H1 (cell line): ENCODE data around the gene MAP4. TPM values are rescaled to one million over a fixed set of nuclear protein-coding genes. Genes with fewer than 3 reads are reported as not detected.

ENCODE experiments used
- CTCF ChIA-PET: fragments of 300-600 bp; sonication (Branson Sonifier 250); formaldehyde crosslinking; loops from one replicate; lab custom pipeline; 2021; ENCODE audit not compliant: partially characterized antibody; lab: Charles Lee
- POLR2A ChIA-PET: fragments of 300-600 bp; sonication (Branson Sonifier 250); formaldehyde crosslinking; loops from one replicate; lab custom pipeline; 2021; ENCODE audit warnings: inconsistent platforms; ENCODE audit not compliant: partially characterized antibody; lab: Charles Lee
- DNase-seq, 2 experiments: peaks; one replicate each; pipeline versions ENCODE4 v3.0.0 to v3.0.0-alpha.2; 2010 to 2022; ENCODE audit warnings: low spot score in 2 of 2, low read depth in 1 of 2, mixed read lengths in 1 of 2
- FAIRE-seq: peaks from 2 replicates; lab custom pipeline; 2011; peaks lifted over from hg19 to GRCh38; lab: Jason Lieb, UNC
- H2AFZ ChIP-seq: 2 replicates; pipeline ENCODE4 v1.8.1; 2012; ENCODE audit warnings: low read length, inconsistent platforms
- H2AK5ac ChIP-seq: 2 replicates; pipeline ENCODE4 v1.6.1; 2013; ENCODE audit warnings: low read depth, low read length
- H2BK120ac ChIP-seq: replicated peaks from 2 replicates; pipeline ENCODE3; 2013; ENCODE audit warnings: low read depth, low read length, inconsistent platforms
- H2BK12ac ChIP-seq: 2 replicates; pipeline ENCODE4 v1.6.1; 2013; ENCODE audit warnings: low read depth, low read length
- H2BK15ac ChIP-seq: 2 replicates; pipeline ENCODE4 v1.6.1; 2013; ENCODE audit warnings: low read length
- H2BK20ac ChIP-seq: 2 replicates; pipeline ENCODE4 v1.6.1; 2013; ENCODE audit warnings: low read length
- H2BK5ac ChIP-seq: 2 replicates; pipeline ENCODE4 v1.6.1; 2013; ENCODE audit warnings: low read depth, low read length
- H3K14ac ChIP-seq: 2 replicates; pipeline ENCODE4 v1.6.1; 2013; ENCODE audit warnings: inconsistent platforms; ENCODE audit not compliant: insufficient read length
- H3K18ac ChIP-seq: 2 replicates; pipeline ENCODE4 v1.6.1; 2013; ENCODE audit warnings: low read length; ENCODE audit errors: extremely low read depth
- H3K23ac ChIP-seq: 2 replicates; pipeline ENCODE4 v1.6.1; 2013; ENCODE audit warnings: inconsistent platforms; ENCODE audit not compliant: insufficient read length
- H3K23me2 ChIP-seq: 2 replicates; pipeline ENCODE4 v1.6.1; 2013; ENCODE audit warnings: low read depth, low read length
- H3K27ac ChIP-seq: 2 replicates; pipeline ENCODE4 v1.6.1; 2011; ENCODE audit warnings: low read depth, low read length, inconsistent platforms
- H3K27me3 ChIP-seq, 4 experiments: replicated peaks in 1 of 4; 1 replicate in 1 of 4; 2 replicates in 3 of 4; pipeline versions ENCODE4 v1.6.1 to v1.8.1; 2011 to 2013; ENCODE audit warnings: low read length in 3 of 4, mild to moderate bottlenecking in 3 of 4, inconsistent platforms in 2 of 4, mixed read lengths in 2 of 4, moderate library complexity in 1 of 4; ENCODE audit not compliant: control insufficient read depth in 3 of 4, insufficient read depth in 3 of 4; ENCODE audit errors: extremely low read depth in 1 of 4
- H3K36me3 ChIP-seq, 4 experiments: 2 replicates each; pipeline versions ENCODE4 v1.6.1 to v1.8.1; 2011 to 2013; ENCODE audit warnings: mild to moderate bottlenecking in 4 of 4, low read length in 3 of 4, moderate library complexity in 2 of 4, control low read depth in 1 of 4, inconsistent platforms in 1 of 4; ENCODE audit not compliant: insufficient read depth in 4 of 4, control insufficient read depth in 2 of 4
- H3K4ac ChIP-seq: replicated peaks from 2 replicates; pipeline ENCODE3; 2013; ENCODE audit warnings: low read length, low read depth, mixed read lengths, inconsistent platforms; ENCODE audit not compliant: insufficient read length
- H3K4me1 ChIP-seq, 4 experiments: replicated peaks in 1 of 4; 1 replicate in 1 of 4; 2 replicates in 3 of 4; pipeline versions ENCODE4 v1.6.1 to v1.8.1; 2011 to 2013; ENCODE audit warnings: low read length in 3 of 4, inconsistent platforms in 2 of 4, mixed read lengths in 1 of 4; ENCODE audit not compliant: insufficient read depth in 4 of 4, control insufficient read depth in 3 of 4
- H3K4me2 ChIP-seq, 2 experiments: 2 replicates each; pipeline versions ENCODE4 v1.6.1 to v1.8.1; 2011 to 2013; ENCODE audit warnings: low read depth in 2 of 2, low read length in 2 of 2, control low read depth in 1 of 2, inconsistent platforms in 1 of 2, mild to moderate bottlenecking in 1 of 2; ENCODE audit not compliant: insufficient read depth in 1 of 2
- H3K4me3 ChIP-seq, 4 experiments: fragments of 200-600, 300-600 bp in 1 of 4; sonication (generic), shearing (Covaris generic), sonication (Bioruptor Twin) in 1 of 4; 2 replicates each; pipeline versions ENCODE4 v1.5.1 to v1.8.1; 2011 to 2016; ENCODE audit warnings: low read length in 4 of 4, low read depth in 3 of 4, control low read depth in 2 of 4, inconsistent platforms in 2 of 4, mild to moderate bottlenecking in 2 of 4, mixed read lengths in 1 of 4, moderate library complexity in 1 of 4; ENCODE audit not compliant: insufficient read depth in 2 of 4; ENCODE audit errors: extremely low read depth in 1 of 4
- H3K56ac ChIP-seq: replicated peaks from 2 replicates; pipeline ENCODE3; 2013; ENCODE audit warnings: low read depth, mild to moderate bottlenecking, mixed read lengths, low read length, inconsistent platforms; ENCODE audit not compliant: insufficient read length
- H3K79me1 ChIP-seq: 2 replicates; pipeline ENCODE4 v1.6.1; 2013; ENCODE audit warnings: low read depth, low read length, control low read depth
- H3K79me2 ChIP-seq, 2 experiments: 2 replicates each; pipeline versions ENCODE4 v1.6.1 to v1.8.1; 2012 to 2013; ENCODE audit warnings: low read length in 2 of 2, mild to moderate bottlenecking in 2 of 2, inconsistent platforms in 1 of 2; ENCODE audit not compliant: insufficient read depth in 2 of 2, control insufficient read depth in 1 of 2
- H3K9ac ChIP-seq, 4 experiments: replicated peaks in 1 of 4; 1 replicate in 1 of 4; 2 replicates in 3 of 4; pipeline versions ENCODE4 v1.6.1 to v1.8.1; 2011 to 2013; ENCODE audit warnings: low read depth in 3 of 4, low read length in 3 of 4, control low read depth in 2 of 4, mild to moderate bottlenecking in 2 of 4, moderate library complexity in 2 of 4, inconsistent platforms in 1 of 4; ENCODE audit errors: extremely low read depth in 1 of 4
- H3K9me3 ChIP-seq, 2 experiments: 2 replicates each; pipeline versions ENCODE4 v1.6.1 to v1.8.1; 2012 to 2013; ENCODE audit warnings: mild to moderate bottlenecking in 2 of 2, moderate library complexity in 2 of 2, control low read depth in 1 of 2, inconsistent platforms in 1 of 2, low read depth in 1 of 2, low read length in 1 of 2, mixed read lengths in 1 of 2; ENCODE audit not compliant: insufficient read depth in 2 of 2
- H4K20me1 ChIP-seq, 2 experiments: replicated peaks in 1 of 2; 2 replicates each; pipeline versions ENCODE3 to v1.8.1; 2011 to 2013; ENCODE audit warnings: inconsistent platforms in 2 of 2, low read length in 2 of 2, mild to moderate bottlenecking in 1 of 2; ENCODE audit not compliant: insufficient read depth in 2 of 2, control insufficient read depth in 1 of 2
- H4K5ac ChIP-seq: 2 replicates; pipeline ENCODE4 v1.6.1; 2013; ENCODE audit warnings: low read length, low read depth, mixed read lengths, inconsistent platforms; ENCODE audit not compliant: insufficient read length
- H4K8ac ChIP-seq: 2 replicates; pipeline ENCODE4 v1.8.0; 2013; ENCODE audit warnings: mild to moderate bottlenecking, moderate library complexity, low read length, inconsistent platforms; ENCODE audit not compliant: insufficient read depth; ENCODE audit errors: extremely low read depth
- H4K91ac ChIP-seq: replicated peaks from 2 replicates; pipeline ENCODE3; 2013; ENCODE audit warnings: low read length, mixed read lengths, inconsistent platforms; ENCODE audit not compliant: insufficient read length
- BACH1 ChIP-seq: IDR thresholded peaks from 2 replicates; pipeline ENCODE4 v1.6.1; 2012; ENCODE audit warnings: low read length, improper control_type of control experiment
- CBX5 ChIP-seq: fragments of 300-800, 300-1000 bp; sonication (generic); IDR thresholded peaks from 2 replicates; pipeline ENCODE4 v1.7.1; 2016; ENCODE audit warnings: antibody characterized with exemption, low read length, low read depth
- CHD2 ChIP-seq: IDR thresholded peaks from 2 replicates; pipeline ENCODE4 v1.6.1; 2012; ENCODE audit warnings: low read length, improper control_type of control experiment
- EP300 ChIP-seq, 2 experiments: IDR thresholded peaks; 1 replicate in 1 of 2; 2 replicates in 1 of 2; pipeline ENCODE4 v1.6.1; 2011 to 2012; ENCODE audit warnings: low read depth in 2 of 2, low read length in 2 of 2, mild to moderate bottlenecking in 2 of 2, borderline replicate concordance in 1 of 2, inconsistent platforms in 1 of 2, moderate library complexity in 1 of 2
- POLR2A ChIP-seq, 2 experiments: IDR thresholded peaks; 1 replicate in 1 of 2; 2 replicates in 1 of 2; pipeline ENCODE4 v1.6.1; 2011; ENCODE audit warnings: low read depth in 2 of 2, low read length in 2 of 2, mild to moderate bottlenecking in 2 of 2; ENCODE audit errors: control extremely low read depth in 1 of 2
- RNF2 ChIP-seq: fragments of 200-900, 300-1000 bp; sonication (generic); IDR thresholded peaks from 2 replicates; pipeline ENCODE4 v1.7.1; 2016; ENCODE audit warnings: borderline replicate concordance, low read depth, mild to moderate bottlenecking, antibody characterized with exemption, low read length; ENCODE audit not compliant: poor library complexity, severe bottlenecking; ENCODE audit errors: missing control alignments
- WGBS, 2 experiments: shearing (Covaris generic) in 1 of 2; methylation state at CpG; one replicate each; pipeline versions ENCODE4 v1.1.6 to v1.1.7; 2013 to 2015; ENCODE audit warnings: low lambda C conversion rate in 2 of 2, mixed read lengths in 2 of 2, inconsistent platforms in 1 of 2, low coverage in 1 of 2, missing lambda C conversion rate in 1 of 2; ENCODE audit not compliant: insufficient replicate concordance in 2 of 2, insufficient coverage in 1 of 2, insufficient read length in 1 of 2; ENCODE audit errors: extremely low coverage in 1 of 2, missing lambda C conversion rate in 1 of 2; 5-methylcytosine and 5-hydroxymethylcytosine counted together
- polyA plus RNA-seq, 7 experiments: library from polyadenylated mRNA; depleted of rRNA in 3 of 7; stranded (reverse) in 5 of 7; unstranded in 2 of 7; fragments of >200 nt in 5 of 7; fragments of 200-250 nt in 2 of 7; gene quantifications; 1 replicate in 5 of 7; 2 replicates in 1 of 7; 4 replicates in 1 of 7; pipeline versions ENCODE4 v1.2.1 to v1.2.3, GENCODE V29; 2011 to 2013; ENCODE audit warnings: missing spikeins in 2 of 7, mixed read lengths in 2 of 7
- total RNA-seq: library from RNA; stranded (reverse); fragmentation: NEBNext Ultra II Directional; extraction: Animal tissue kit (Norgen Biotek cat#: 25700); gene quantifications from 2 replicates; pipeline ENCODE4 v1.2.1, GENCODE V29; 2021
- TF ChIP-seq, protein P1 (sequence below): IDR thresholded peaks from 2 replicates; pipeline ENCODE4 v1.6.1; 2012; ENCODE audit warnings: inconsistent platforms

The MAP4 gene
- total and polyA plus RNA-seq, 2 of the 8 experiments (the other 6 are each of a cell fraction or from before 2014, with no cell fraction given): 67.0 to 179 TPM

DNA sequence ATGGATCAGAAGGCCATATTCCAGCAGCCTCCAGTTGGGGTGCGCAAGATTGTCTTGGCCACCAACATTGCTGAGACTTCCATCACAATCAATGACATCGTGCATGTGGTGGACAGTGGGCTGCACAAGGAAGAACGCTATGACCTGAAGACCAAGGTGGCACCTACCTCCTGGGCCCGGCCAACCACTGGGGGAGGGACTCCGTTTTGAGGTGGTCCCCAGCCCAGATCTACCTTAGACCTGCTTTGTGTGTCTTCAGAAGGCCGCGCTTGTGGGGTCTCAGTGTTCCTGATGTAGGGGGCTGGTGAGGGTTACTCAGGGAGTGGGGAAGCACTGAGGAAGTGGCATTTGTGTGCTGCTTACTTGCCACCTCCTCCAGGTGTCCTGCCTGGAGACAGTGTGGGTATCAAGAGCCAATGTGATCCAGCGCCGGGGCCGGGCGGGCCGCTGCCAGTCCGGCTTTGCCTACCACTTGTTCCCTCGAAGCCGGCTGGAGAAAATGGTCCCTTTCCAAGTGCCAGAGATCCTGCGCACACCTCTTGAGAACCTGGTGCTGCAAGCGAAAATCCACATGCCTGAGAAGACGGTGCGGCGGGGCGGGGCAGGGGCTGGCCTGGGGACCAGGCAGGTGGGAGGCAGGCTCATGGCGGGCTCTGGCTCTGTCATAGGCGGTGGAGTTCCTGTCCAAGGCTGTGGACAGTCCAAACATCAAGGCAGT lies 168.3 kb downstream of the MAP4 start:
- Histone ChIP-seq H3K27me3 (no peaks in the 10 kb centered on the region; a peak in 1 of 7 replicates), H3K4me2 (no peak overlapping the region), H3K36me3 (peaks cover 49 to 88% (median 76%) of the 10 kb centered on the region in 4 experiments), H3K79me2 (no peaks in the 10 kb centered on the region; a peak in 1 of 4 replicates), H4K20me1 (peaks cover 30 to 53% of the 10 kb centered on the region in 2 experiments), H4K8ac (peak overlapping the region; percentile 20; the same call in 1 of the 2 replicates), H2AK5ac (no peak overlapping the region), H3K23ac (no peak overlapping the region), H4K5ac (no peak overlapping the region), H3K4me3 (no peak overlapping the region), H3K4me1 (peaks cover 0 to 2% (median under 1%) of the 10 kb centered on the region in 4 experiments; a peak in 2 of 7 replicates), H3K9ac (no peak overlapping the region), H3K18ac (no peak overlapping the region), H2BK15ac (no peak overlapping the region), H2BK12ac (no peak overlapping the region), H3K14ac (no peak overlapping the region), H2BK20ac (no peak overlapping the region), H2BK5ac (no peak overlapping the region), H3K27ac (no peak overlapping the region), H3K4ac (no peak overlapping the region), H3K9me3 (no peaks in the 10 kb centered on the region), H3K56ac (no peak overlapping the region), H3K23me2 (no peaks in the 10 kb centered on the region)
- DNase-seq: no peak
- ChIA-PET POLR2A (interaction anchor here (2.6 to 4.1 kb wide), 2 partner anchors 11 to 23 kb away, joined by 13 to 31 read pairs; no protein-coding TSS in a partner anchor), CTCF (interaction anchor here (0.6 to 3.2 kb wide), 5 partner anchors 10 to 310 kb away, joined by 3 to 25 read pairs (median 8); no protein-coding TSS in a partner anchor)
- WGBS, 2 experiments: 88% methylated on average over 23 of the region's 23 CpGs; no CpG with 5 or more reads in 1 of the 2 experiments
- TF ChIP-seq EP300 (IDR thresholded peaks at IDR 0.05; ENCODE audit: borderline replicate concordance in 1 of 2, low read depth in 2 of 2, low read length in 2 of 2) (no peak), CBX5 (no peak), CHD2 (no peak), BACH1 (no peak), POLR2A (IDR thresholded peaks at IDR 0.05; ENCODE audit: control extremely low read depth in 1 of 2, low read depth in 2 of 2, low read length in 2 of 2) (peak in 1 of 2 experiments; percentile 22; a peak in 1 of 3 replicates), RNF2 (no peak)
- TF ChIP-seq, protein P1, sequence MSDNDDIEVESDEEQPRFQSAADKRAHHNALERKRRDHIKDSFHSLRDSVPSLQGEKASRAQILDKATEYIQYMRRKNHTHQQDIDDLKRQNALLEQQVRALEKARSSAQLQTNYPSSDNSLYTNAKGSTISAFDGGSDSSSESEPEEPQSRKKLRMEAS: no peak
- TF ChIP-seq, all 59 proteins: peak for 1
- Histone ChIP-seq H3K79me1 (peaks cover 12% of the 10 kb centered on the region), H4K91ac (no peak overlapping the region), H2BK120ac (no peak overlapping the region), H2AFZ (no peak overlapping the region)
- no peak for FAIRE-seq
